H1 (cell line): ENCODE data around the gene ARL6IP6. TPM values are rescaled to one million over a fixed set of nuclear protein-coding genes. Genes with fewer than 3 reads are reported as not detected.

Experiments
- CTCF ChIA-PET: fragments of 300-600 bp; sonication (Branson Sonifier 250); formaldehyde crosslinking; loops from one replicate; lab custom pipeline; 2021; ENCODE audit not compliant: partially characterized antibody; lab: Charles Lee
- POLR2A ChIA-PET: fragments of 300-600 bp; sonication (Branson Sonifier 250); formaldehyde crosslinking; loops from one replicate; lab custom pipeline; 2021; ENCODE audit warnings: inconsistent platforms; ENCODE audit not compliant: partially characterized antibody; lab: Charles Lee
- DNase-seq, 2 experiments: peaks; one replicate each; pipeline versions ENCODE4 v3.0.0 to v3.0.0-alpha.2; 2010 to 2022; ENCODE audit warnings: low spot score in 2 of 2, low read depth in 1 of 2, mixed read lengths in 1 of 2
- FAIRE-seq: peaks from 2 replicates; lab custom pipeline; 2011; peaks lifted over from hg19 to GRCh38; lab: Jason Lieb, UNC
- H2AFZ ChIP-seq: 2 replicates; pipeline ENCODE4 v1.8.1; 2012; ENCODE audit warnings: low read length, inconsistent platforms
- H2AK5ac ChIP-seq: 2 replicates; pipeline ENCODE4 v1.6.1; 2013; ENCODE audit warnings: low read depth, low read length
- H2BK120ac ChIP-seq: replicated peaks from 2 replicates; pipeline ENCODE3; 2013; ENCODE audit warnings: low read depth, low read length, inconsistent platforms
- H2BK12ac ChIP-seq: 2 replicates; pipeline ENCODE4 v1.6.1; 2013; ENCODE audit warnings: low read depth, low read length
- H2BK15ac ChIP-seq: 2 replicates; pipeline ENCODE4 v1.6.1; 2013; ENCODE audit warnings: low read length
- H2BK20ac ChIP-seq: 2 replicates; pipeline ENCODE4 v1.6.1; 2013; ENCODE audit warnings: low read length
- H2BK5ac ChIP-seq: 2 replicates; pipeline ENCODE4 v1.6.1; 2013; ENCODE audit warnings: low read depth, low read length
- H3K14ac ChIP-seq: 2 replicates; pipeline ENCODE4 v1.6.1; 2013; ENCODE audit warnings: inconsistent platforms; ENCODE audit not compliant: insufficient read length
- H3K18ac ChIP-seq: 2 replicates; pipeline ENCODE4 v1.6.1; 2013; ENCODE audit warnings: low read length; ENCODE audit errors: extremely low read depth
- H3K23ac ChIP-seq: 2 replicates; pipeline ENCODE4 v1.6.1; 2013; ENCODE audit warnings: inconsistent platforms; ENCODE audit not compliant: insufficient read length
- H3K23me2 ChIP-seq: 2 replicates; pipeline ENCODE4 v1.6.1; 2013; ENCODE audit warnings: low read depth, low read length
- H3K27ac ChIP-seq: 2 replicates; pipeline ENCODE4 v1.6.1; 2011; ENCODE audit warnings: low read depth, low read length, inconsistent platforms
- H3K27me3 ChIP-seq, 4 experiments: replicated peaks in 1 of 4; 1 replicate in 1 of 4; 2 replicates in 3 of 4; pipeline versions ENCODE4 v1.6.1 to v1.8.1; 2011 to 2013; ENCODE audit warnings: low read length in 3 of 4, mild to moderate bottlenecking in 3 of 4, inconsistent platforms in 2 of 4, mixed read lengths in 2 of 4, moderate library complexity in 1 of 4; ENCODE audit not compliant: control insufficient read depth in 3 of 4, insufficient read depth in 3 of 4; ENCODE audit errors: extremely low read depth in 1 of 4
- H3K36me3 ChIP-seq, 4 experiments: 2 replicates each; pipeline versions ENCODE4 v1.6.1 to v1.8.1; 2011 to 2013; ENCODE audit warnings: mild to moderate bottlenecking in 4 of 4, low read length in 3 of 4, moderate library complexity in 2 of 4, control low read depth in 1 of 4, inconsistent platforms in 1 of 4; ENCODE audit not compliant: insufficient read depth in 4 of 4, control insufficient read depth in 2 of 4
- H3K4ac ChIP-seq: replicated peaks from 2 replicates; pipeline ENCODE3; 2013; ENCODE audit warnings: low read length, low read depth, mixed read lengths, inconsistent platforms; ENCODE audit not compliant: insufficient read length
- H3K4me1 ChIP-seq, 4 experiments: replicated peaks in 1 of 4; 1 replicate in 1 of 4; 2 replicates in 3 of 4; pipeline versions ENCODE4 v1.6.1 to v1.8.1; 2011 to 2013; ENCODE audit warnings: low read length in 3 of 4, inconsistent platforms in 2 of 4, mixed read lengths in 1 of 4; ENCODE audit not compliant: insufficient read depth in 4 of 4, control insufficient read depth in 3 of 4
- H3K4me2 ChIP-seq, 2 experiments: 2 replicates each; pipeline versions ENCODE4 v1.6.1 to v1.8.1; 2011 to 2013; ENCODE audit warnings: low read depth in 2 of 2, low read length in 2 of 2, control low read depth in 1 of 2, inconsistent platforms in 1 of 2, mild to moderate bottlenecking in 1 of 2; ENCODE audit not compliant: insufficient read depth in 1 of 2
- H3K4me3 ChIP-seq, 4 experiments: fragments of 200-600, 300-600 bp in 1 of 4; sonication (generic), shearing (Covaris generic), sonication (Bioruptor Twin) in 1 of 4; 2 replicates each; pipeline versions ENCODE4 v1.5.1 to v1.8.1; 2011 to 2016; ENCODE audit warnings: low read length in 4 of 4, low read depth in 3 of 4, control low read depth in 2 of 4, inconsistent platforms in 2 of 4, mild to moderate bottlenecking in 2 of 4, mixed read lengths in 1 of 4, moderate library complexity in 1 of 4; ENCODE audit not compliant: insufficient read depth in 2 of 4; ENCODE audit errors: extremely low read depth in 1 of 4
- H3K56ac ChIP-seq: replicated peaks from 2 replicates; pipeline ENCODE3; 2013; ENCODE audit warnings: low read depth, mild to moderate bottlenecking, mixed read lengths, low read length, inconsistent platforms; ENCODE audit not compliant: insufficient read length
- H3K79me1 ChIP-seq: 2 replicates; pipeline ENCODE4 v1.6.1; 2013; ENCODE audit warnings: low read depth, low read length, control low read depth
- H3K79me2 ChIP-seq, 2 experiments: 2 replicates each; pipeline versions ENCODE4 v1.6.1 to v1.8.1; 2012 to 2013; ENCODE audit warnings: low read length in 2 of 2, mild to moderate bottlenecking in 2 of 2, inconsistent platforms in 1 of 2; ENCODE audit not compliant: insufficient read depth in 2 of 2, control insufficient read depth in 1 of 2
- H3K9ac ChIP-seq, 4 experiments: replicated peaks in 1 of 4; 1 replicate in 1 of 4; 2 replicates in 3 of 4; pipeline versions ENCODE4 v1.6.1 to v1.8.1; 2011 to 2013; ENCODE audit warnings: low read depth in 3 of 4, low read length in 3 of 4, control low read depth in 2 of 4, mild to moderate bottlenecking in 2 of 4, moderate library complexity in 2 of 4, inconsistent platforms in 1 of 4; ENCODE audit errors: extremely low read depth in 1 of 4
- H3K9me3 ChIP-seq, 2 experiments: 2 replicates each; pipeline versions ENCODE4 v1.6.1 to v1.8.1; 2012 to 2013; ENCODE audit warnings: mild to moderate bottlenecking in 2 of 2, moderate library complexity in 2 of 2, control low read depth in 1 of 2, inconsistent platforms in 1 of 2, low read depth in 1 of 2, low read length in 1 of 2, mixed read lengths in 1 of 2; ENCODE audit not compliant: insufficient read depth in 2 of 2
- H4K20me1 ChIP-seq, 2 experiments: replicated peaks in 1 of 2; 2 replicates each; pipeline versions ENCODE3 to v1.8.1; 2011 to 2013; ENCODE audit warnings: inconsistent platforms in 2 of 2, low read length in 2 of 2, mild to moderate bottlenecking in 1 of 2; ENCODE audit not compliant: insufficient read depth in 2 of 2, control insufficient read depth in 1 of 2
- H4K5ac ChIP-seq: 2 replicates; pipeline ENCODE4 v1.6.1; 2013; ENCODE audit warnings: low read length, low read depth, mixed read lengths, inconsistent platforms; ENCODE audit not compliant: insufficient read length
- H4K8ac ChIP-seq: 2 replicates; pipeline ENCODE4 v1.8.0; 2013; ENCODE audit warnings: mild to moderate bottlenecking, moderate library complexity, low read length, inconsistent platforms; ENCODE audit not compliant: insufficient read depth; ENCODE audit errors: extremely low read depth
- H4K91ac ChIP-seq: replicated peaks from 2 replicates; pipeline ENCODE3; 2013; ENCODE audit warnings: low read length, mixed read lengths, inconsistent platforms; ENCODE audit not compliant: insufficient read length
- ASH2L ChIP-seq: fragments of 200-600, 300-600 bp; sonication (generic); IDR thresholded peaks from one replicate; pipeline ENCODE4 v1.7.1; 2017; ENCODE audit warnings: low read length
- ATF2 ChIP-seq: IDR thresholded peaks from 2 replicates; pipeline ENCODE4 v1.6.1; 2012; ENCODE audit warnings: low read length, inconsistent platforms
- BCL11A ChIP-seq, 2 experiments: IDR thresholded peaks; one replicate each; pipeline ENCODE4 v1.6.1; 2011; ENCODE audit warnings: low read depth in 2 of 2, low read length in 2 of 2, mild to moderate bottlenecking in 2 of 2
- BRCA1 ChIP-seq: IDR thresholded peaks from 2 replicates; pipeline ENCODE4 v1.6.1; 2012; ENCODE audit warnings: low read depth, low read length, improper control_type of control experiment
- CBX5 ChIP-seq: fragments of 300-800, 300-1000 bp; sonication (generic); IDR thresholded peaks from 2 replicates; pipeline ENCODE4 v1.7.1; 2016; ENCODE audit warnings: antibody characterized with exemption, low read length, low read depth
- HDAC2 ChIP-seq, 2 experiments: fragments of 300-600 bp in 1 of 2; sonication (generic) in 1 of 2; IDR thresholded peaks; 2 replicates each; pipeline ENCODE4 v1.6.1; 2011 to 2012; ENCODE audit warnings: low read depth in 2 of 2, low read length in 2 of 2, mild to moderate bottlenecking in 2 of 2, moderate library complexity in 2 of 2, borderline replicate concordance in 1 of 2, inconsistent platforms in 1 of 2
- KDM4A ChIP-seq: IDR thresholded peaks from one replicate; pipeline ENCODE4 v1.7.1; 2012; ENCODE audit warnings: low read depth, mild to moderate bottlenecking, moderate library complexity, low read length, inconsistent platforms; ENCODE audit not compliant: severe bottlenecking
- NANOG ChIP-seq: IDR thresholded peaks from 2 replicates; pipeline ENCODE4 v1.6.1; 2011; ENCODE audit warnings: low read length, low read depth, mild to moderate bottlenecking, inconsistent platforms; ENCODE audit not compliant: insufficient read depth, poor library complexity, severe bottlenecking
- PHF8 ChIP-seq: fragments of 200-600 bp; sonication (generic); conservative IDR thresholded peaks from 2 replicates; pipeline ENCODE4 v1.7.1; 2012; ENCODE audit warnings: low read depth, mild to moderate bottlenecking, inconsistent platforms, low read length, moderate library complexity
- POLR2A ChIP-seq, 2 experiments: IDR thresholded peaks; 1 replicate in 1 of 2; 2 replicates in 1 of 2; pipeline ENCODE4 v1.6.1; 2011; ENCODE audit warnings: low read depth in 2 of 2, low read length in 2 of 2, mild to moderate bottlenecking in 2 of 2; ENCODE audit errors: control extremely low read depth in 1 of 2
- SIX5 ChIP-seq: IDR thresholded peaks from 2 replicates; pipeline ENCODE4 v1.6.1; 2011; ENCODE audit warnings: mild to moderate bottlenecking, low read depth, low read length
- TEAD4 ChIP-seq: IDR thresholded peaks from 2 replicates; pipeline ENCODE4 v1.6.1; 2012; ENCODE audit warnings: low read depth, low read length, inconsistent platforms, mixed read lengths
- WGBS, 2 experiments: shearing (Covaris generic) in 1 of 2; methylation state at CpG; one replicate each; pipeline versions ENCODE4 v1.1.6 to v1.1.7; 2013 to 2015; ENCODE audit warnings: low lambda C conversion rate in 2 of 2, mixed read lengths in 2 of 2, inconsistent platforms in 1 of 2, low coverage in 1 of 2, missing lambda C conversion rate in 1 of 2; ENCODE audit not compliant: insufficient replicate concordance in 2 of 2, insufficient coverage in 1 of 2, insufficient read length in 1 of 2; ENCODE audit errors: extremely low coverage in 1 of 2, missing lambda C conversion rate in 1 of 2; 5-methylcytosine and 5-hydroxymethylcytosine counted together
- polyA plus RNA-seq, 7 experiments: library from polyadenylated mRNA; depleted of rRNA in 3 of 7; stranded (reverse) in 5 of 7; unstranded in 2 of 7; fragments of >200 nt in 5 of 7; fragments of 200-250 nt in 2 of 7; gene quantifications; 1 replicate in 5 of 7; 2 replicates in 1 of 7; 4 replicates in 1 of 7; pipeline versions ENCODE4 v1.2.1 to v1.2.3, GENCODE V29; 2011 to 2013; ENCODE audit warnings: missing spikeins in 2 of 7, mixed read lengths in 2 of 7
- total RNA-seq: library from RNA; stranded (reverse); fragmentation: NEBNext Ultra II Directional; extraction: Animal tissue kit (Norgen Biotek cat#: 25700); gene quantifications from 2 replicates; pipeline ENCODE4 v1.2.1, GENCODE V29; 2021

The ARL6IP6 gene
- total and polyA plus RNA-seq, 2 of the 8 experiments (the other 6 are each of a cell fraction or from before 2014, with no cell fraction given): 47.3 to 92.9 TPM

GRCh38 chr2:152701198-152701597, 17.2 kb upstream of the ARL6IP6 start:
- peaks cover 5% of the 10 kb centered on the region for H3K79me1 ChIP-seq
- no peak overlapping the region for H2BK12ac ChIP-seq
- H3K4ac ChIP-seq: no peak overlapping the region
- no peaks in the 10 kb centered on the region for H3K9me3 ChIP-seq
- H3K27ac ChIP-seq: no peak overlapping the region
- H2BK120ac ChIP-seq: no peak overlapping the region
- no peak overlapping the region for H2BK20ac ChIP-seq
- no peak overlapping the region for H3K14ac ChIP-seq
- H3K79me2 ChIP-seq: peaks cover 26 to 99% of the 10 kb centered on the region in 2 experiments
- H4K20me1 ChIP-seq: peaks cover 4 to 6% of the 10 kb centered on the region in 2 experiments
- H3K4me3 ChIP-seq: no peak overlapping the region
- H4K8ac ChIP-seq: no peak overlapping the region
- no peak overlapping the region for H2BK15ac ChIP-seq
- H2BK5ac ChIP-seq: peak overlapping the region; percentile 74; the same call in 1 of the 2 replicates
- WGBS, 2 experiments: 87% methylated on average over 7 of the region's 7 CpGs; no CpG with 5 or more reads in 1 of the 2 experiments
- no peak overlapping the region for H3K18ac ChIP-seq
- H3K27me3 ChIP-seq: no peaks in the 10 kb centered on the region
- POLR2A ChIA-PET: interaction anchor here (8.0 kb wide), 1 partner anchor 16 kb away, joined by 68 read pairs; the partner anchor contains the start of genes ARL6IP6 and PRPF40A
- no peak overlapping the region for H2AK5ac ChIP-seq
- H3K4me1 ChIP-seq: peaks cover 0 to 4% (median 2%) of the 10 kb centered on the region in 4 experiments; a peak in 3 of 7 replicates
- no peaks in the 10 kb centered on the region for H3K23me2 ChIP-seq
- no peak overlapping the region for H3K23ac ChIP-seq
- CTCF ChIA-PET: interaction anchor here (0.6 kb wide), 1 partner anchor 1230 kb away, joined by 4 read pairs; no protein-coding TSS in a partner anchor
- no peak overlapping the region for H3K56ac ChIP-seq
- no peak overlapping the region for H4K5ac ChIP-seq
- DNase-seq (no peak), FAIRE-seq (no peak)
- H3K4me2 ChIP-seq: no peak overlapping the region
- H2AFZ ChIP-seq: no peak overlapping the region
- no peak overlapping the region for H4K91ac ChIP-seq
- H3K9ac ChIP-seq: no peak overlapping the region
- peaks cover 0 to 18% (median 3%) of the 10 kb centered on the region in 4 experiments; a peak in 4 of 8 replicates for H3K36me3 ChIP-seq
- TF ChIP-seq KDM4A (no peak), BCL11A (IDR thresholded peaks at IDR 0.05; ENCODE audit: low read depth in 2 of 2, low read length in 2 of 2) (no peak), CBX5 (no peak), ATF2 (no peak), POLR2A (IDR thresholded peaks at IDR 0.05; ENCODE audit: control extremely low read depth in 1 of 2, low read depth in 2 of 2, low read length in 2 of 2) (no peak), TEAD4 (no peak), PHF8 (no peak), NANOG (no peak), ASH2L (no peak), BRCA1 (no peak), SIX5 (no peak), HDAC2 (IDR thresholded peaks at IDR 0.05; ENCODE audit: borderline replicate concordance in 1 of 2, low read depth in 2 of 2, low read length in 2 of 2) (no peak)
